ENCODE measurements around the gene VAMP2.

The VAMP2 gene

GRCh38 chr17:8162233-8162996 is at the start of gene VAMP2:
VAMP2 (minus strand) TSS chr17:8162948; CDS start chr17:8162879, 69 bp downstream.
- no peaks in the 10 kb centered on the region for H3K27me3 ChIP-seq (ENCODE audit: control insufficient read depth, low read length)
- peaks cover 34% of the 10 kb centered on the region for H3K79me2 ChIP-seq (ENCODE audit: control insufficient read depth, low read length)

GRCh38 chr17:8210761-8211458 is 48.2 kb upstream of the VAMP2 start:
- peak overlapping the region; percentile 67 for H3K4me2 ChIP-seq (ENCODE audit: low read length)

More at GRCh38 chr17:8162233-8162996, at the start of gene VAMP2:
- peak within 1 kb of the TSS; percentile 99 for H3K4me3 ChIP-seq (ENCODE audit: low read length)
- peak within 1 kb of the TSS; percentile 100 for H3K4me2 ChIP-seq (ENCODE audit: low read length)
- peaks cover 43% of the 10 kb centered on the region for H3K36me3 ChIP-seq (ENCODE audit: control insufficient read depth, low read length)
- peaks cover 55% of the 10 kb centered on the region for H3K4me1 ChIP-seq (ENCODE audit: control insufficient read depth, low read length)
- no peaks in the 10 kb centered on the region for H3K9me2 ChIP-seq (replicated peaks; ENCODE audit: control insufficient read depth, low read length)
- TF ChIP-seq CTCF (IDR thresholded peaks at IDR 0.05; ENCODE audit: low read depth, low read length, poor library complexity, severe bottlenecking) = no peak
- no peak for TF ChIP-seq EZH2phosphoT487 (IDR thresholded peaks at IDR 0.05; ENCODE audit: borderline replicate concordance, low read length)
- H3F3A ChIP-seq (ENCODE audit: control insufficient read depth, insufficient read depth) = peaks cover 18% of the 10 kb centered on the region
- peak within 1 kb of the TSS; percentile 69 for H3K27ac ChIP-seq (ENCODE audit: low read depth, low read length)
- no peaks in the 10 kb centered on the region for H3K9me3 ChIP-seq (ENCODE audit: control insufficient read depth, insufficient read depth, low read length)
- H4K20me1 ChIP-seq (ENCODE audit: control insufficient read depth, insufficient read depth, low read depth, low read length) = peaks cover 7% of the 10 kb centered on the region; the same call in 1 of the 2 replicates

GRCh38 chr17:8209907-8210760 is 47.4 kb upstream of the VAMP2 start, which contains the start of gene AURKB:
AURKB (minus strand) TSS chr17:8210575; CDS start chr17:8210224, 351 bp downstream.
- Histone ChIP-seq H3K79me2 (ENCODE audit: control insufficient read depth, low read length) (peaks cover 46% of the 10 kb centered on the region), H4K20me1 (ENCODE audit: control insufficient read depth, insufficient read depth, low read depth, low read length) (peaks cover 11% of the 10 kb centered on the region), H3K9me2 (replicated peaks; ENCODE audit: control insufficient read depth, low read length) (no peaks in the 10 kb centered on the region), H3K9me3 (ENCODE audit: control insufficient read depth, insufficient read depth, low read length) (no peaks in the 10 kb centered on the region), H3K27ac (ENCODE audit: low read depth, low read length) (peak within 1 kb of the TSS; percentile 88), H3K4me2 (ENCODE audit: low read length) (peak within 1 kb of the TSS; percentile 67), H3K4me3 (ENCODE audit: low read length) (peak within 1 kb of the TSS; percentile 96), H3K27me3 (ENCODE audit: control insufficient read depth, low read length) (no peaks in the 10 kb centered on the region), H3F3A (ENCODE audit: control insufficient read depth, insufficient read depth) (peaks cover 24% of the 10 kb centered on the region), H3K36me3 (ENCODE audit: control insufficient read depth, low read length) (peaks cover 49% of the 10 kb centered on the region), H3K4me1 (ENCODE audit: control insufficient read depth, low read length) (peaks cover 27% of the 10 kb centered on the region)
- no peak for TF ChIP-seq CTCF (IDR thresholded peaks at IDR 0.05; ENCODE audit: low read depth, low read length, poor library complexity, severe bottlenecking)
- no peak for TF ChIP-seq EZH2phosphoT487 (IDR thresholded peaks at IDR 0.05; ENCODE audit: borderline replicate concordance, low read length)

More at GRCh38 chr17:8210761-8211458, 48.2 kb upstream of the VAMP2 start:
- H3F3A ChIP-seq (ENCODE audit: control insufficient read depth, insufficient read depth) = peaks cover 20% of the 10 kb centered on the region
- TF ChIP-seq CTCF (IDR thresholded peaks at IDR 0.05; ENCODE audit: low read depth, low read length, poor library complexity, severe bottlenecking) (no peak), EZH2phosphoT487 (IDR thresholded peaks at IDR 0.05; ENCODE audit: borderline replicate concordance, low read length) (no peak)
- peaks cover 27% of the 10 kb centered on the region for H3K4me1 ChIP-seq (ENCODE audit: control insufficient read depth, low read length)
- H3K9me3 ChIP-seq (ENCODE audit: control insufficient read depth, insufficient read depth, low read length) = no peaks in the 10 kb centered on the region
- peaks cover 41% of the 10 kb centered on the region for H3K36me3 ChIP-seq (ENCODE audit: control insufficient read depth, low read length)
- H3K27ac ChIP-seq (ENCODE audit: low read depth, low read length) = peak overlapping the region; percentile 88
- no peaks in the 10 kb centered on the region for H3K27me3 ChIP-seq (ENCODE audit: control insufficient read depth, low read length)
- peak overlapping the region; percentile 96 for H3K4me3 ChIP-seq (ENCODE audit: low read length)
- H3K79me2 ChIP-seq (ENCODE audit: control insufficient read depth, low read length) = peaks cover 46% of the 10 kb centered on the region
- H3K9me2 ChIP-seq (replicated peaks; ENCODE audit: control insufficient read depth, low read length) = no peaks in the 10 kb centered on the region
- peaks cover 11% of the 10 kb centered on the region for H4K20me1 ChIP-seq (ENCODE audit: control insufficient read depth, insufficient read depth, low read depth, low read length)
